ENCODE data around the gene DLGAP1.

DLGAP1 gene

DNA sequence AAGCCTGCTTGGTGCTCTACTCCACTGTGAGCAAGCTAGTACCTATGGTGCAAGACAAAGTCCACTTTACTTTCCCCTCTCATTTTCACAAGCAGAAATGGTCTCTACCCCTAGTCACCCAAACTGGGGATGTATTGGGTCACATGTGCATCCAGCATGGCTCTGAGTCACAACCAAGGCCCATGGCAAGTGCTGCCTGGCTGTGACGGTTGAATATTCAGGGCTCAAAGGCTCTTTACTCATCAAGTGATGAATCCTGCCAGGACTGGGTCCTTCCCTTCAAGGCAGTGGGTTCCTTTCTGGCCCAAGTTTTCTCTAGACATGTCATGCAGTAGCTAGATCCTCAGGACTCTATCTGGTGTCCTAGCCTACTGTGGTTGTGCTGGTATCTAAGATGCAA lies 311.5 kb downstream of the DLGAP1 start:
- no peak for DNase-seq

DNA sequence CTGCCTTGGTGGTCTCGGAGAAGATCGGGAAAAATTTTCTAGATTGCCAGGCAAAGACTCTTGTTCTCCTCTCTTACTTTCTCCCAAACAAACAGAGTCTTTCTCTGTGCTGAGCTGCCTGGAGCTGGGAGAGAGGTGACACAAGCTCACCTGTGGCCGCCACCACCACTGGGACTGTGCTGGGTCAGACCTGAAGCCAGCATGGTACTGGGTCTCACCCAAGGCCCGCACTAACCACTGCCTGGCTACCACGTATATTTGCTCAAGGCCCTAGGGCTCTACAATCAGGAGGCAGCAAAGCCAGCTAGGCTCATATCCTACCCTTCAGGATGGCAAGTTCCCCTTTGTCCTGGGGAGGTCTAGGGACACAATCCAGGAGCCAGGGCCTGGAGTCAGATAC lies 312.2 kb downstream of the DLGAP1 start:
- DNase-seq: no peak

DNA sequence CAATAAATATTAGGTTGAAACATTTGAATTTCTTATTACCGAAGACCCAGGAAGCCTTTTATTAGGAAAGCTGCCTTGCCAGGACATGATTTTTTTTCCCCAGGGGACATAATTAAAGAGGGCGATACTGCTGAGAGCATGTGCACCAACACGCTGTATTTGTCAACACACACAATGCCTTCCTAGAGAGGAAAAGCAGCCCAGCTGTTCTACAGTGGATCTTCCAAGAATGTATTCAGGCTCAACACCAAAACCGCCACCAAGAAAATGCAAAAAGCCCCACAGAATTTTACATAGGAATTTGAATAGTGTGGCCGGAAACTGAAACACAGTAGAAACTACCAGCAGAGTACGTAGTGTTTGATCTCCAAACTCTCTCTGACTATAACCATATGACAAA lies 320.4 kb downstream of the DLGAP1 start:
- DNase-seq: no peak

DNA sequence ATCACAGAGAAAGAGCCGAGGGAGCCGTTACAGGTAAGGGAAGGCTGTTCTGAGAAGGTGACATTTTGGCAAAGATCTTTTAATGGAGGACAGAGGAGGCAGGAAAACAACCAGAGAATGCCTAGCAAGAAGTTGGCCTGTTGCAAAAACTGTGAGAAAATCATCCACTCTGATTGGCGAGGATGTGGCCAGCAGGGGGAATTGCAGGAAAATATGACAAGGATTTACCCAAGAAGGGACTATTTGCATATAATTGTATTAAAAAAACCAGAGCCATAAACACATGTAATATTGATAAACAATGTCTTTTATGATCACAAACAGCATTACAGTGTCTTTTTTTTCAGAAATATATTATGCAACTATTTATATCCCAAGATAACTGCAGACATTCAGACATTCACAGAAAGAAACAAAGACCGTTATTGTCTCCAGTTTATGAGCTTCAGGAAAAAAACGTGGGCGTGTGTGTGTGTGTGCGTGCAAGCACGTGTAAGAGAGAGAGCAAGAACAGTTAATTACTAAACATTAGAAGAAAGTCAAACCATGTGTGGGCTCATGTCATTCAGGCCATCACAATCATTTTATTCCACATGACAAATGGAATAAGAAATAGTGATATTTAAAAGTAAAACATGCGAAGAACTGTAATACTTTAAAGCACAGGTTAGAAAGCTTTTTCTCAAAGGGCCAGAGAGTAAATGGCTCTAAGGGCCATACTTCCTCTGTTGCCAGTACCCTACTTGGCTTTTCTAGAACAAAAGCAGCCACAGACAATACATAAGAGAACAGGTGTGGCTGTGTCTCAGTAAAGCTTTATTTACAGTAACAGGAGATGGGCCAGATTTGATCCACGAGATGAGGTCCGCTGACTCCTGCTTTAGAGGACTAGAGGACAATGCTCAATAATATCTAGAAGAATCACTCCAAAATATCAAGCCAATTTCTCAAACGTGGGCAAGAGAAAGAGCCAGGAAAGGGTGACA lies 324.1 kb downstream of the DLGAP1 start:
- no peak for DNase-seq

DNA sequence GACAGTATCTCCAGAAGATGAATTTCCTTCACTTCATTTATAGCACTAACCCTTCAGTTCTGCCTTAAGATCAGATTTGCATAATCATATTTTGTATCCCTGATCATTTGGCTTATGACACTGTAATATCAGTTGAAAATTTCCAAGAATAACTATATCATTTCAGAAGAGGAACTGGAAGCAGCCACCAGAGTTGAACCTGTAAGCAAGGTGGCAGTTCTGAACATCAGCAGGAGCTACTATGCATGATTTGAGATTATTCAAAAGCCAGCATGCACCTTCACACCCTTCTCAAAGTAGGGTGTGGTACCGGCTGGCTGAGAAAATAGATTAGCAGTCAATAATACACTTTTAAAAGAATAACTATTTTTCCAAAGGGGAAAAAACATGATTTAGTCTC lies 328.2 kb downstream of the DLGAP1 start:
- DNase-seq: no peak

DNA sequence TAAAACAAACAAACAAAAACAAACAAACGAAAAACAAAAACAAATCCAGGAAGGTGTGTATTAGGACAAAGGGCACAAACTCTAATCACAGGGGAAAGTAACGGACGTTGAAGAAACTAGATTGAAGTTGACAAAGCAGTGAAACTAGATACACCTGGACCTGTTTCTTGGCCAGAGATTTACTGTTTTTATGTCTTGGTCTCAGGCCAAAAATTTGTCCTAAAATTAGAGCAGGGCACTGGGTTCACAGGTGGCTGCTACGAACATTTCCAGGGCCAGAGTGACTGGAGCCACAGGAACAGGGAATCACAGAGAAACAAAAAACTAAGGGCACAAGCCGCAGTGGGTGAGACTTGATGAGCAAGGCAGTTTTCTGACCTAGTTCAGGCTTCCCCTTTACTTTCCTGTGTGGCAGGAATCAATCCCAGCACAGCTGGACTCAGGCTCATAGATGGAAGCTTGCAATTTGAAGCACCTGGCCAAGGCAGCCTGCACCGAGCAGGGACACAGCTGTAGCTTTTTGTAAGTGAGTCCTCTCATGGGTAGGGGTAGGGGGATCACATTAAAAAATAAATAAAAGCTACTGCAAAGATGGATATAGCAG lies 329.4 kb downstream of the DLGAP1 start:
- DNase-seq: no peak

DNA sequence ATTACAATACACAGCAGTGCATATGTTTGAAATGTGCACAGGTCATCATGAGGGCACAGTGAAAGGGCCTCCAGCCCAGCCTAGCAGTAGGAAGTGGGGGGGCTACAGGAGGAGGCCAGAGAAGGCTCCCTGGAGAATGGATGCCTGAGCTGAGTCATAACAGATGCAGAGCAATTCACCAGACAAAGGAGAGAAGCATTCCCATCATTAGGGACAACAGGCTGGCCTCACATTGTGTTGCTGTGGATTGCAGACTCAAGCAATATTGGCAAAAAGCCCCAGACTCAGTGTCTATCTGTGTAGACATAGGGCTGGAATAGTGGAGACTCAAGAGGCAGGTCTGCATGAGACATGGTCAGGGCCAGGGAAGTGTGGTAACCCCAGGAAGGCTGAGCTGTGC lies 329.9 kb downstream of the DLGAP1 start:
- no peak for DNase-seq

DNA sequence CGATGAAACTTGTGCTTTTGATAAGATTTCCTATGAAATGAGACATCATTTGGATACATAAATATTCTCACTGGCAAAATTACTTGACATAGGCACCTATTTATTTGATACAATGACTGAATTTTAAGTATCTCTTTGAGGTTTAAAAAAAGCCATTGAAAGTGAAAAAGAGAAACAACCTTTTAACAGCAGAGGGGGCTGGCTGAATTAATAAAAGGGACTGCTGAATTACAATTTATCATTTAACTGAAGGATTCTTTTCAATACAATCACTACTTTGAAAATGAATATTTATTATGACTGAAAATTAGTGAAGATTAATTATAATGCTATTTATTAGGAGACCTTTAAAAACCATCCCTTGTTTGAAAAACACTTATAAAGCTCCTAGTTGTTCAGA lies 335.3 kb downstream of the DLGAP1 start:
- no peak for DNase-seq

DNA sequence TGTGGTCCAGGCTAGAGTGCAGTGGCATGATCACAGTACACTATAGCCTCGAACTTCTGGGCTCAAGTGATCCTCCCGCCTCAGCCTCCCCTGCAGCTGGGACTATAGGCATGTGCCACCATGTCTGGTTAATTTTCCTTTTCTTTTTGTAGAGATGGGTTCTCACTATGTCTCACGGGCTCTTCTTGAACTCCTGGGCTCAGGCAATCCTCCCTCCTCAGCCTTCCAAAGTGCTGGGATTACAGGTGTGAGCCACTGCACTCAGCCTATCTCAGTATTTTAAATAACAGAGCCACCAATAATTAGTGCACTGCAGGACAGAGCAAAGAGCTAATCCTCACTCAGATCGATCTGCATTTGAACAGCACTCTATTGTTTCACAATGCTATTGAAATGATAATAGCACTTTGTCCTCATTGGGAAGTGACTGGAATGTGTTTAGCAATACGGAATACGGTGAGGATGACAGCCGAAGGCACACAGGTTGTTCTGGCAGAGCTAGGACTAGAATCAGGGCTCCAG lies 335.9 kb downstream of the DLGAP1 start:
- no peak for DNase-seq

DNA sequence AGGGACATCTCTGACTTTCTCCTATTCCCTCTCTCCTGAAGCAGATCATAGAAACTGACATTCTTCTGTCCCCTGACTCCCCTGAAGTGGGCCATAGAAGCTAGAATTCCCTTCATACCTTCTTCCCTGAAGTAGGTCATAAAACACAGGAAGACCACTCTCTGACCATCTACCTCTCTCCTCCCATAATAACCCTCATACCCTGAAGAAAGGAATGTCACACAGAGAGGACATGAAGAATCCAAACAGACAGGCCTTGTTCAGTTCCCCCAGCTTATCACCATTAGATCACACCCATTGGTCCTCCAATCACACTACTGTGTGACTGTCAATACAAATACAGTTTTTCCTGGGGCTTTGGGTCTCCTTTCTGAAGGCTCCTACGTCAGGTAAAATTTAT lies 347.1 kb downstream of the DLGAP1 start:
- DNase-seq: no peak

DNA sequence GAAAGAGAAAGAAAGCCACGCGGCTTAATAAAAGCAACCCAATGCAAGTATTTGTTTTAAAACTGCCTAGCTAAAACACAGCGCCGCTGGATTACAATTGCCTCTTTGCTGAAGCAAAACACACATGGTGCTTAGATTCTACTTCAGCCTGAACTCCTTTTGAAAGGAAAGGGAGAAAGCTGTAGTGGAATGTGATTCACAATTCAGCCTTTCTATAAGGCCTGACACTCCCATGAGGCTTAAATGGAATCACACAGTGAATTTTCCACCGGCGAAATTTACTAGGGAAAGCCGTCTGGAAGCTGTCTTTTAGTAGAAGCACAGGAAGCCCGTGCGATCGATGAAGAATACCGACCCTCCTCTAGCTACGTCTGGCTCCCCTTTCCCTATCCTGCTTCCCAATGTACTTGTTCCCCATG lies 348.0 kb downstream of the DLGAP1 start:
- no peak for DNase-seq

DNA sequence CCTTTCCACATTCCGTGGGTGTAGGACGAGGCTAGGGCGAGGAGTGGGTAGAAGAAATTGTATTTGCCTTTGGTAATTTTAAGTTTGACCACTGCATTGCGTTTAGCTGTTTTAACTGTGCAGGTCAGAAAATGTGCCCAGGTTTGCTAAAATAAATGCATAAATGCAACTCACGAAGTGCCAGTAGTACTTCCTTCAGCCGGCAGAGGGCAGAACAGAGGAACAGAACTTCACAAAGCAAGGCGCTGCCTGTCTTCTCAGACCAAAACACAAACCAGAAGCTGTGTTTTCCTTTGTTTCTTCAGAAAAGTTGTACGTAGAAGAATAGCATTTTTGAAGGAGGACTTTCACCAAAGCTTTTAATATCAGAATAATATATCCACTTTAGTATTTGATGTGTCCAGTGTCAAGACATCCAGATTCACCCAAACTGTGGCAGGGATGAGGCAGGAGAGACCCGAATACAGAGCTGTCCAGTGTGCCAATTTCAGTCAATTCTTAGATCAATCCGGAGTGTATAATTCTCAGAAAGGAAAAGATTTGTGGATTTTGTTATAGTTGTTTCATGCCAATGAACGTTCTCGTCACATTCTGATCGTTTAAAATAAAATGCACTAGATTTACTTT lies 348.6 kb downstream of the DLGAP1 start:
- peak; percentile 75 to 79 for DNase-seq

DNA sequence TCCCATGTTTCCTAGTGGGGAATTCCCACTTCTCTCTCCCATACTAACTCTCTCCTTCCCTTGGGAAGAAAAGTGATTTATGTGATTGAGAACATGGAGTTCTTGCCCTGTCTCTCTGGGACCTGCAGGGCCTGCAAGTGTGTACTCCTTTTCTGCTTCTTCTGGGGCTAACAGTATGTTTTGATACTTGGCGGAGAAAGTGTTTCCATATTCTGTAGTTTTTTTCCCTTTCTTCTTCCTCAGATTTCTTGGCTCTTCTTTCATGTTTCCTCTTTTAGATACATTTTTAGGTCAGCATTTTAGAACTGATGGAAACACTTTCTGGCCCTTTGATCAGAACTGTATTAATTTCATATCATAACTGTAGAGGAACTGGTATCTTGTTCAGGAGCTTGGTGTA lies 352.2 kb downstream of the DLGAP1 start:
- DNase-seq: no peak

DNA sequence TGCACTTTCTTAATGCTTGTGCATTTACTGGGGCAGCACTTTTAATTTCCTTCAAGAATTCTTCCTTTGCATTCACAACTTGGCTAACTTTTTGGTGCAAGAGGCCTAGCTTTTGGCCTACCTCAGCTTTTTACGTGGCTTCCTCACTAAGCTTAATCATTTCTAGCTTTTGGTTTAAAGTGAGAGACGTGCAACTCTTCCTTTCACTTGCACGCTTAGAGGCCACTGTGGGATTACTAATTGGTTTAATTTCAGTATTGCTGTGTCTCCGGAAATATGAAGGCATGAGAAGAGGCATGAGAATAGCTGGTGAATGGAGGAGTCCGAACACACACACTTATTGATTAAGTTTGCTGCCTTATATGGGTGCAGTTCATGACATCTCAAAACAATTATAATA lies 354.1 kb downstream of the DLGAP1 start:
- DNase-seq: no peak

DNA sequence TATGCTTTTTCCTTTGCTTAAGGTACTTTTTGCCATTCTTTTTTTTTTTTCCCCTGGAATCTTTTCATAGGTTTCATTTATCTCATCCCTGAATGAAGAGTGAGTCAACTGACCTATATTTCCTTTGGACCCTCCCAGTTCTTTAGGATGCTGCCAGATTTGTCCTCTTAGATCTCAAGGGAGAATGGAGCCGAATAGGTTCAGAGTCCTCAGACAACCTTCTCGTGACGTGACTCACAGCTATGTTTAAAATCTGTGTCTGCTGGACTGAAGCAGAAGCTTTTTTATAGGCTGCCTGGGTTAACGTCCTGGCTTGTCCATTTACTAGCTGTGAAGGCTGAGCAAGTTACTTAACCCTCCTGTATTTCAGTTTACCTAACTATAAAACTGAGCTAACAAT lies 358.6 kb downstream of the DLGAP1 start:
- no peak for DNase-seq

DNA sequence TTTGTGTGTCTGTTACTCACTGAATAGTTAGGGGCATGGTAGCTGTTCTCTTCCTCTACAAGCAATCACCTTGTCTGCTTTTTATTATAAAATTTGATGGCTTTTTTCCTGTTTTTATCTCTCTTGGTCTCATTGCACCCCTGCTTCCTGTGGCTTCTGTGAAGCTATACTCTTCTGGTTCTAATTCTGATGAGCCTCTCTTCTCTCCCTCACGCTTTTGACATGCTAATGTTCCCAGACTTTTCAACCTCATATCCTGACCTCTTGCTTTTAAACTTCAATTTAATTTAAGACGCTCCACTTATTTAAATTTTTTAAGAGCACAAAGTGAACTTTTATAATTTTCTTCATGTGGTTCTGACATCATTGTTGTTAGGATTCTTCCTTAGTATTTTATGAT lies 361.4 kb downstream of the DLGAP1 start:
- no peak for DNase-seq

DNA sequence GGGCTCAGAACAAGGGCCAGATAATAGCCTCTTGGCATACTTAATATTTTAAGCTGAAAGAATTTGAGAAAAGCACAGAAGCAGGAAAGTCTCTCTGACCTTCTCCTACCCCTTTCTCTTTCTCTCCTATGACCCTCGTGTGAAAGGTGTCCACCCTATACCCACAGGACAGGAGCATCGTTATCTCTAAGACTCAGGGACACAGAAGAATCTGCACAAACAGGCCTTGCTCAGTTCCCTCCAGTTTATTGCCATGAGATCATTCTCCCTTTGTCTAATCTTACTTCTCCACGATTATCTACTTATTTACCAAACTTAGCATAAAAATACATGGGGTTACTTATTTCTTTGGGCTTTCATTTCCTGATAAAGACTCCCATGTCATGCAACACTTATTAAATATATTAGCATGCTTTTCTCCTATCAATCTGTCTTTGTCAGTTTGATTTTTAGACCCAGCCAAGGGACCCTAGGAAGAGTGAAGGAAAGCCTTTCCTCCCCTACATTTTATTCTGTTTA lies 370.7 kb downstream of the DLGAP1 start:
- DNase-seq: no peak

DNA sequence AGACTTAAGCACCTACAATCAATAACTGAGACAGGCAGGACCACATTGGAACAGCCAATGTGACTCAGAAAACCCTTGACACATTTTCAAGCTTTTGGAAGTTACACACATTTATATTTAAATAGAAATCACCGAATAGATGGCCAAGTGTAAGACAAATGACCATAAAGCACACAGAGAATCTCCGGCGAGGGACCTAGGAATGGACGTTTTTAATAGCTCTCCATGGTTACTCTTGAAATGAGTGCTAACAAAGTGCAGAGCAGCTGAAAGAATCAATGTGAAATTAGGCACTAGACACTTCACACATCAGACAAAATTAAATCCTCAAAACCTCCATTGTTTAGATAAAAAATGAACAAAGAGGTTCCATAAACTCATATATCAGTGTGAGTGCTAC lies 376.9 kb downstream of the DLGAP1 start:
- no peak for DNase-seq

DNA sequence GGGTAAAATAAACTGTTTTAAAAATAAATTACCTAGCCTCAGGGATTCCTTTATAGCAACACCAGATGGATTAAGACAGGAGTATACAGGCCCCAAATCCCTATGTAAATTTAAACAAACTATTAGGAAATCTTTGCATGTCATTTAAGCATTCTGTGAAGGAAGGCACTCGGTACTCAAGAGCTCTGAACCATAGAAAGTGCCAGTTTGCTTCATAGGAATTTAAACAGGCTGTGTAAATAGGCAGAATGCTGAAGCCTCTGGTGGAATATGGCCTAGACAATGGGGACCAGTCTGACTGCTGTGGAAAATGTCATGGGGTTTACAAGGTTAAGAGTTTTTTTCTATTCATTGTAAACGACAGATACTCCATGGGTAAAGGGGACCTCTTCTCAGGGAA lies 377.4 kb downstream of the DLGAP1 start:
- DNase-seq: no peak

DNA sequence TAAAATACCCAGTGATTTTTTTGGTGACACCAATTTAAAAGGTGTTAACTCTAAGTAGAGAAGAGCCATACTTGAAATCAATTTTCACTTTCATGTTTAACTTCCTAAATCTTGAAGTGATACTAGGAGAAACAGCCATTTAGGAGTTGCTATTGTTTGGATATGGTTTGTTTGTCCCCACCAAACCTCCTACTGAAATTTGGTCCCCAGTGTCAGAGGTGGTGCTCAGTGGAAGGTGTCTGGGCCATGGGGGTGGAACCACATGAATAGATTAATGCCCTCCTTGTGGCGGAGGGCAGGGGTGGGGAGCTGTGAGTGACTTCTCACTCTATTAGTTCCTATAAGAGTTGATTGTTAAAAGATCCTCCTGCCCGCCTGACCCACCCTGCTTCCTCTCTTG lies 377.9 kb downstream of the DLGAP1 start:
- no peak for DNase-seq

DNA sequence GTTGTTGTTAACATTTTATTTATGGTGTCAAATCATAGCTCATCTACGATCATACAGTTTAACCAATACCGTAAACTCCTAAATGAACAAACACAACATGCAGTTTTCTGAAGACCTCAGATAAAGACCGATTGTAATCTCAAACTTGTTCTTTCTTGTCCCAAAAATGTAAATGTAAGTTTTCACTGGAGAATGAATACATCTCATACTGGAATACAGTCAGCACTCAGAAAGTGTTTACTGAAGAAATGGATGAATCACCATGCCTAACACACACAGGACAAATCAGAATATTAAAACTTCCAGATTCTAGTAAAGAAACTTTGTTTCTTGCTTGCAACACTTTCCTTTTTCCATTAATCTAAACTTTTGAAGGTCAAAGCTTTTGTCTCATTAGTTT lies 380.5 kb downstream of the DLGAP1 start:
- DNase-seq: no peak

DNA sequence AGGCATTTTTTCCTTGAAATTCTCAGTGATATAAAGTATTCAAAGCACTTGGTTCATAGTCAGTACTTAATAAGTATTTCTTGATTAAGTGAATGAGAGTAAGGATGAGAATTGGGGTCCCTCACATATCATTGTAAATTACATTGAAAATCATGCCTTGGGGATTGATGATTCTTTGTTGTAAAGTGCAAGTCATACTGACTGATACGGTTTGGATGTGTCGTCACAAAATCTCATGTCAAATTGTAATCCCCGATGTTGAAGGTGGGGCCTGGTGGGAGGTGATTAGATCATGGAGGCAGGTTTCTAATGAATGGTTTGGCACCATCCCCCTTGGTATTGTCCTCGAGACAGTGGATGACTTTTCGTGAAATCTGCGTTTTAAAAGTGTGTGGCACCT lies 385.9 kb downstream of the DLGAP1 start:
- no peak for DNase-seq

DNA sequence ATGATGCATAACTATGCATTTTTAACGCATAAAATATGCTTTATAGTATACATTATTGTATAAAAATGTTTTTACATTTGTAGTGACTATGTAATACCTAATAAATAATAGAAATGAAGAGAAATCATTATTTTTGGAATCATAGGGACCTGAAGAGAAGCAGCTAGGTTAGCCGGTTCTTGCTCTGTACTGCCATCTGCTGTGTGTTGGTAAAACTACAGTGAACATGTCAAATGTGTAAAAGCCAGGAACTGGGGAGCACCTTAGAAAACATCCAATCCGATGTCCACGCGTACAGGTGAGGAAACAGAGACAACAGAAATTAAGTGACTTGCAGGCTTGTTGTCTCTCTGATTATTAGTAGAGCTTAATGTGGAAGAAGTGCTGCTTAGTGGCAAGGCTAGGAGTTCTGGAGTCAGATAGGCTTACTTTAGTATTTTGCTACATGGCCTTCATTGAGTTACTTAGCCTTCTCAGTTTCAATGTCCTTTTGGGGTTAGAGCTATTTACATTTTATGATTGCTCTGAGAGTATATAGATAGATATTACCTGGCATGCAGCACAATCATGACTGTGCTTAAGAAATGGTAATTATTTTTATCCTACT lies 386.5 kb downstream of the DLGAP1 start:
- peak; percentile 14 to 35 for DNase-seq

Measured in activated CD4-positive, alpha-beta T cell treated with anti-CD3 and anti-CD28 coated beads, Interleukin-2, amount 50 U/mL, for 48 hours (primary cell).